Endothelial cell of umbilical vein (primary cell): Measurements from ENCODE around the gene SCARF1. TPM values are rescaled to one million over a fixed set of nuclear protein-coding genes. Genes with fewer than 3 reads are reported as not detected.

Experiments used
- BruUV-seq: library from RNA; stranded (reverse); fragments of 400-500 nt; replicated peaks from 2 replicates; lab custom pipeline; 2021; lab: Mats Ljungman, UMichigan
- CTCF ChIA-PET: fragments of 300-600, 350-600 bp; sonication (Branson Sonifier 250); formaldehyde crosslinking; loops from one replicate; lab custom pipeline; 2021; ENCODE audit warnings: antibody characterized with exemption, inconsistent platforms; lab: Charles Lee
- POLR2A ChIA-PET: fragments of 300-600, 350-600 bp; sonication (Branson Sonifier 250); formaldehyde crosslinking; loops from one replicate; lab custom pipeline; 2021; ENCODE audit warnings: antibody characterized with exemption, inconsistent platforms; lab: Charles Lee
- DNase-seq: peaks from one replicate; pipeline ENCODE4 v3.0.0-alpha.2; 2011; ENCODE audit warnings: low read depth, low spot score
- FAIRE-seq: peaks from 2 replicates; lab custom pipeline; 2011; peaks lifted over from hg19 to GRCh38; lab: Jason Lieb, UNC
- H2AFZ ChIP-seq: 2 replicates; pipeline ENCODE4 v1.6.0; 2012; ENCODE audit warnings: low read depth, low read length, control low read depth, inconsistent platforms
- H3K27ac ChIP-seq: 2 replicates; pipeline ENCODE4 v1.5.1; 2011; ENCODE audit warnings: low read depth, mild to moderate bottlenecking, control low read depth, low read length, moderate library complexity; ENCODE audit not compliant: insufficient read depth
- H3K27me3 ChIP-seq, 2 experiments: 2 replicates each; pipeline versions ENCODE4 v1.6.0 to v1.6.1; 2011; ENCODE audit warnings: low read length in 2 of 2, mixed read lengths in 1 of 2; ENCODE audit not compliant: control insufficient read depth in 2 of 2, insufficient read depth in 2 of 2
- H3K36me3 ChIP-seq, 2 experiments: 2 replicates in 1 of 2; 3 replicates in 1 of 2; pipeline ENCODE4 v1.5.1; 2011; ENCODE audit warnings: low read length in 2 of 2, mild to moderate bottlenecking in 1 of 2, moderate library complexity in 1 of 2; ENCODE audit not compliant: control insufficient read depth in 2 of 2, insufficient read depth in 2 of 2; ENCODE audit errors: extremely low read depth in 1 of 2
- H3K4me1 ChIP-seq: 3 replicates; pipeline ENCODE4 v1.5.1; 2011; ENCODE audit warnings: mild to moderate bottlenecking, low read length; ENCODE audit not compliant: control insufficient read depth, insufficient read depth; ENCODE audit errors: extremely low read depth
- H3K4me2 ChIP-seq: 2 replicates; pipeline ENCODE4 v1.6.1; 2011; ENCODE audit warnings: low read length, control low read depth, mixed read lengths; ENCODE audit not compliant: insufficient read depth
- H3K4me3 ChIP-seq, 3 experiments: fragments of 200-600 bp in 1 of 3; sonication (generic), shearing (Covaris generic) in 1 of 3; replicated peaks in 1 of 3; 2 replicates each; pipeline ENCODE4 v1.5.1; 2011 to 2016; ENCODE audit warnings: control low read depth in 3 of 3, low read length in 3 of 3, mild to moderate bottlenecking in 2 of 3, inconsistent platforms in 1 of 3, low read depth in 1 of 3, moderate library complexity in 1 of 3; ENCODE audit not compliant: insufficient read depth in 1 of 3
- H3K79me2 ChIP-seq: 2 replicates; pipeline ENCODE4 v1.6.0; 2012; ENCODE audit warnings: low read length, inconsistent platforms; ENCODE audit not compliant: control insufficient read depth, insufficient read depth
- H3K9ac ChIP-seq: replicated peaks from 2 replicates; pipeline ENCODE3; 2011; ENCODE audit warnings: low read length, control low read depth; ENCODE audit not compliant: insufficient read depth; ENCODE audit errors: extremely low read depth
- H3K9me1 ChIP-seq: replicated peaks from 3 replicates; pipeline ENCODE4 v1.6.0; 2011; ENCODE audit warnings: mild to moderate bottlenecking, low read length; ENCODE audit not compliant: control insufficient read depth, insufficient read depth; ENCODE audit errors: extremely low read depth
- H3K9me3 ChIP-seq: replicated peaks from 2 replicates; pipeline ENCODE4 v1.5.1; 2012; ENCODE audit warnings: low read length, inconsistent platforms; ENCODE audit not compliant: control insufficient read depth, insufficient read depth
- H4K20me1 ChIP-seq: replicated peaks from 2 replicates; pipeline ENCODE3; 2011; ENCODE audit warnings: mild to moderate bottlenecking, low read length; ENCODE audit not compliant: control insufficient read depth, insufficient read depth; ENCODE audit errors: extremely low read depth
- CTCF ChIP-seq, 2 donors: IDR thresholded peaks; 1 replicate in 1 of 2; 2 replicates in 1 of 2; pipeline ENCODE4 v1.5.1; 2011; ENCODE audit warnings: low read length in 2 of 2, mild to moderate bottlenecking in 2 of 2, moderate library complexity in 2 of 2, control low read depth in 1 of 2, inconsistent platforms in 1 of 2, low read depth in 1 of 2; ENCODE audit not compliant: insufficient read depth in 1 of 2; ENCODE audit errors: extremely low read depth in 1 of 2
- EZH2 ChIP-seq: IDR thresholded peaks from 2 replicates; pipeline ENCODE4 v1.6.1; 2012; ENCODE audit warnings: borderline replicate concordance, low read depth, mild to moderate bottlenecking, moderate library complexity, low read length, inconsistent platforms; ENCODE audit not compliant: severe bottlenecking
- FOS ChIP-seq: IDR thresholded peaks from 2 replicates; pipeline ENCODE4 v1.6.1; 2011; ENCODE audit warnings: mild to moderate bottlenecking, low read length, moderate library complexity, borderline replicate concordance; ENCODE audit not compliant: insufficient read depth
- GATA2 ChIP-seq: IDR thresholded peaks from 2 replicates; pipeline ENCODE4 v1.7.0; 2011; ENCODE audit warnings: low read depth, mild to moderate bottlenecking, moderate library complexity, mixed read lengths, low read length; ENCODE audit not compliant: insufficient read length, insufficient read depth
- JUN ChIP-seq: IDR thresholded peaks from 2 replicates; pipeline ENCODE4 v1.6.1; 2011; ENCODE audit warnings: borderline replicate concordance, low read depth; ENCODE audit not compliant: insufficient read length, insufficient read depth
- MAX ChIP-seq: IDR thresholded peaks from 2 replicates; pipeline ENCODE4 v1.6.1; 2011; ENCODE audit not compliant: insufficient read depth, insufficient read length
- MYC ChIP-seq: IDR thresholded peaks from one replicate; pipeline ENCODE4 v1.6.1; 2011; ENCODE audit warnings: mild to moderate bottlenecking, low read depth, low read length
- POLR2A ChIP-seq: IDR thresholded peaks from 2 replicates; pipeline ENCODE4 v1.6.1; 2012; ENCODE audit warnings: low read depth, mild to moderate bottlenecking, control low read depth, low read length
- POLR2AphosphoS5 ChIP-seq: IDR thresholded peaks from 2 replicates; pipeline ENCODE4 v1.6.1; 2012; ENCODE audit warnings: low read depth, mild to moderate bottlenecking, control low read depth, low read length, moderate library complexity; ENCODE audit not compliant: insufficient read depth
- dilution Hi-C: fragments of 300-500 bp; cut with MboI; formaldehyde crosslinking; loops from one replicate; pipeline ENCODE4 v1.15.0; 2019; ENCODE audit warnings: low sequenced_read_pairs; ENCODE audit not compliant: extremely low pct_ligation_motif_present
- intact Hi-C: fragments of 100-400 bp; cut with micrococcal nuclease; formaldehyde crosslinking; loops from one replicate; pipeline ENCODE4 v1.10.0; 2022
- polyA plus RNA-seq, 4 experiments: library from polyadenylated mRNA; depleted of rRNA in 3 of 4; stranded (reverse) in 3 of 4; unstranded in 1 of 4; fragments of >200 nt; gene quantifications; 2 replicates each; pipeline versions ENCODE4 v1.2.1 to v1.2.3, GENCODE V29; 2011 to 2012; ENCODE audit warnings: missing spikeins in 1 of 4
- total RNA-seq: library from RNA; stranded (reverse); gene quantifications from 2 replicates; pipeline ENCODE4 v1.2.3, GENCODE V29; 2021

The SCARF1 gene
- total and polyA plus RNA-seq, 2 donors (not counting 3 experiments of a cell fraction or from before 2014, with no cell fraction given): 52.8 to 93.7 TPM

- TSS peak; percentile 86 for BruUV-seq
- POLR2A ChIA-PET: interaction anchor here (0.7 to 1.7 kb wide), 2 partner anchors 43 to 90 kb away, joined by 4 to 6 read pairs; no protein-coding TSS in a partner anchor
These were observed 20.0 kb downstream of the SCARF1 start for GRCh38 chr17:1625581-1625980.

More at GRCh38 chr17:1625581-1625980, 20.0 kb downstream of the SCARF1 start:
- intact Hi-C loops: loop anchor here (1.0 to 5.0 kb wide), 3 partner anchors 8 to 368 kb away; partner anchors contain the start of gene TRARG1
- DNase-seq: peak; percentile 30
- dilution Hi-C loops: no loop called here
- H3K79me2 ChIP-seq: peaks cover 12% of the 10 kb centered on the region
- H3K36me3 ChIP-seq: peaks cover 0 to 5% of the 10 kb centered on the region in 2 experiments
- no peak for FAIRE-seq
- no peak overlapping the region for H3K4me3 ChIP-seq
- no peak for TF ChIP-seq MYC
- TF ChIP-seq POLR2A: no peak
- TF ChIP-seq MAX: no peak
- TF ChIP-seq FOS: no peak
- no peak for TF ChIP-seq GATA2
- TF ChIP-seq JUN: no peak
- no peak for TF ChIP-seq EZH2
- TF ChIP-seq CTCF (IDR thresholded peaks at IDR 0.05; ENCODE audit: extremely low read depth in 1 of 2, insufficient read depth in 1 of 2, low read depth in 1 of 2, low read length in 2 of 2): no peak
- no peak for TF ChIP-seq POLR2AphosphoS5
- H3K4me2 ChIP-seq: peak overlapping the region; percentile 69
- H3K9me3 ChIP-seq: no peaks in the 10 kb centered on the region
- no peaks in the 10 kb centered on the region for H4K20me1 ChIP-seq
- no peaks in the 10 kb centered on the region for H3K9me1 ChIP-seq
- H3K27me3 ChIP-seq: no peaks in the 10 kb centered on the region
- H2AFZ ChIP-seq: peak overlapping the region; percentile 6
- H3K4me1 ChIP-seq: peaks cover 35% of the 10 kb centered on the region
- CTCF ChIA-PET: interaction anchor here (1.2 to 10.0 kb wide), 7 partner anchors 8 to 366 kb away, joined by 3 to 459 read pairs (median 6); partner anchors contain the start of genes RILP and SCARF1
- peak overlapping the region; percentile 57 for H3K9ac ChIP-seq
- peak overlapping the region; percentile 78 for H3K27ac ChIP-seq
